Measurements from ENCODE around the gene ARFIP1. TPM values are rescaled to one million over a fixed set of nuclear protein-coding genes. Genes with fewer than 3 reads are reported as not detected.

The ARFIP1 gene
- total RNA-seq, 2 experiments from 2014 or later: 5.0 to 5.1 TPM

DNA sequence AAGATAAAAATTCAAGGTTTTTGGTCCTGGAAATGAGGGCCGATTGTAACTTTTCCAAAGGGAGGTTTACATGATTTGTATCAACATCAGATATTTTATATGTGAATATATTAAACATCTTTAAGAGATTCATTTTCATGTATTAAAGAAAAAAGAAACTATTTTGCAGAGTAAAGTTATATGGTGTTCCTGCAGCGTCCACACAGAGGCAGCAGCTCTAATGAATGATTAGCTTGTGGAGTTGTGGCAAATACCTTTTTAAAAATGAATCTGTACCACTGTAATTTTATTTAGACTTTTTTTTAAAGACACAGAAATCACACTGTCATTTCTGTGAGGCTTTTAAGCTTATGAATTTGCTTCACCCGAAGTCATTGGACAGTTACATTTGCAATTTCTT, 130.8 kb downstream of the ARFIP1 start:
- peaks cover 11% of the 10 kb centered on the region for H3K36me3 Mint-ChIP-seq (ENCODE audit: low read depth)
- intact Hi-C loops (cut with micrococcal nuclease): no loop called here
- no peaks in the 10 kb centered on the region for H3K27me3 Mint-ChIP-seq (ENCODE audit: low read depth)
- no peak overlapping the region for H3K27ac Mint-ChIP-seq
- no peaks in the 10 kb centered on the region for H3K4me1 Mint-ChIP-seq (ENCODE audit: low read depth)
- no peaks in the 10 kb centered on the region for H3K9me3 Mint-ChIP-seq
- CTCF ChIA-PET: interaction anchor here (0.6 to 1.2 kb wide), 2 partner anchors 175 to 176 kb away, joined by 3 to 4 read pairs; no protein-coding TSS in a partner anchor
- DNase-seq: no peak
- H3K4me3 Mint-ChIP-seq: no peak overlapping the region

- DNase-seq: no peak
- H3K27me3 Mint-ChIP-seq (ENCODE audit: low read depth): peaks cover 3% of the 10 kb centered on the region
- intact Hi-C loops (cut with micrococcal nuclease): no loop called here
- no peaks in the 10 kb centered on the region for H3K4me1 Mint-ChIP-seq (ENCODE audit: low read depth)
- no peak overlapping the region for H3K4me3 Mint-ChIP-seq
- peaks cover 22% of the 10 kb centered on the region for H3K36me3 Mint-ChIP-seq (ENCODE audit: low read depth)
- CTCF ChIA-PET: interaction anchor here (0.7 to 0.9 kb wide), 2 partner anchors 13 to 177 kb away, joined by 3 read pairs; no protein-coding TSS in a partner anchor
- H3K9me3 Mint-ChIP-seq: peaks cover 16% of the 10 kb centered on the region
- H3K27ac Mint-ChIP-seq: no peak overlapping the region
Measured at GRCh38 chr4:152917543-152918395, 138.0 kb downstream of the ARFIP1 start.

DNA sequence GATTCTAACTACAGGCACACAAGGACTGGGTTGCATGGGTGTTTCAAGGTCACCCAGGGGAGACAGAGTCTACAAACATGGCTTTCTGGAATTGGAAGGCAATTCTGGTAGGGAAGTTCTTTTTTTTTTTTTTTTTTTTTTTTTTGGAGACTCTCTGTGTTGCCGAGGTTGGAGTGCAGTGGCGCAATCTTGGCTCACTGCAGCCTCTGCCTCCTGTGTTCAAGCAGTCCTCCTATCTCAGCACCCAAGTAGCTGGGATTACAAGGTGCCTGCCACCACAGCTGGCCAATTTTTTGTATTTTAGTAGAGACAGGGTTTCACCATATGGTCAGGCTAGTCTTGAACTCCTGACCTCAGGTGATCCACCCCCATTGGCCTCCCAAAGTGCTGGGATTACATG, 140.1 kb downstream of the ARFIP1 start:
- H3K27ac Mint-ChIP-seq: no peak overlapping the region
- peaks cover 3% of the 10 kb centered on the region for H3K27me3 Mint-ChIP-seq (ENCODE audit: low read depth)
- H3K4me3 Mint-ChIP-seq: no peak overlapping the region
- H3K9me3 Mint-ChIP-seq: peaks cover 16% of the 10 kb centered on the region
- H3K36me3 Mint-ChIP-seq (ENCODE audit: low read depth): peaks cover 22% of the 10 kb centered on the region
- CTCF ChIA-PET: no interaction called here
- intact Hi-C loops (cut with micrococcal nuclease): no loop called here
- no peaks in the 10 kb centered on the region for H3K4me1 Mint-ChIP-seq (ENCODE audit: low read depth)
- no peak for DNase-seq

GRCh38 chr4:152920768-152921167, 141.0 kb downstream of the ARFIP1 start:
- Mint-ChIP-seq H3K4me3 (no peak overlapping the region), H3K36me3 (ENCODE audit: low read depth) (peaks cover 22% of the 10 kb centered on the region), H3K27ac (no peak overlapping the region), H3K9me3 (peaks cover 16% of the 10 kb centered on the region), H3K27me3 (ENCODE audit: low read depth) (peaks cover 3% of the 10 kb centered on the region), H3K4me1 (ENCODE audit: low read depth) (no peaks in the 10 kb centered on the region)
- DNase-seq: no peak
- intact Hi-C loops (cut with micrococcal nuclease): no loop called here
- CTCF ChIA-PET: no interaction called here

DNA sequence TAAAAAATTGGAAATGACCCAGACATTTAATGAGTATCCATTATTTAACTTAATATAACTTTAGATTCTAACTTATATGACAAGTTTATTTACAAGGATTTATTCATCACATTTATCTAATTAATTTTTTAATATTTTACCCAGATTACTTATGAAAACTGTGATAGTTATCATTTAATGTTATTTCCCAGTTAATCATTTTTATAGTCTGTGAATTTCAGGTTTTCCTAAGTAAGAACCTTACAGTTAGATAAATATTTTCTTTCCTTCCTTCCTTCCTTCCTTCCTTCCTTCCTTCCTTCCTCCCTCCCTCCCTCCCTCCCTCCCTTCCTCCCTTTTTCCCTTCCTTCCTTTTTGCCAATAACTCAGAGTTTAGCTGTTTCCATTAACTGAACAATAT, 141.5 kb downstream of the ARFIP1 start:
- CTCF ChIA-PET: no interaction called here
- H3K9me3 Mint-ChIP-seq: peaks cover 16% of the 10 kb centered on the region
- no peak for DNase-seq
- intact Hi-C loops (cut with micrococcal nuclease): no loop called here
- no peaks in the 10 kb centered on the region for H3K4me1 Mint-ChIP-seq (ENCODE audit: low read depth)
- no peak overlapping the region for H3K27ac Mint-ChIP-seq
- H3K27me3 Mint-ChIP-seq (ENCODE audit: low read depth): peaks cover 3% of the 10 kb centered on the region
- H3K36me3 Mint-ChIP-seq (ENCODE audit: low read depth): peaks cover 22% of the 10 kb centered on the region
- H3K4me3 Mint-ChIP-seq: no peak overlapping the region

GRCh38 chr4:152925851-152926250, 146.1 kb downstream of the ARFIP1 start:
- CTCF ChIA-PET: no interaction called here
- peaks cover 10% of the 10 kb centered on the region for H3K27me3 Mint-ChIP-seq (ENCODE audit: low read depth)

GRCh38 chr4:152926959-152927358, 147.2 kb downstream of the ARFIP1 start:
- Mint-ChIP-seq H3K9me3 (no peaks in the 10 kb centered on the region), H3K4me1 (ENCODE audit: low read depth) (no peaks in the 10 kb centered on the region), H3K27me3 (ENCODE audit: low read depth) (peaks cover 9% of the 10 kb centered on the region), H3K27ac (no peak overlapping the region), H3K36me3 (ENCODE audit: low read depth) (peaks cover under 1% of the 10 kb centered on the region), H3K4me3 (no peak overlapping the region)
- intact Hi-C loops (cut with micrococcal nuclease): no loop called here
- CTCF ChIA-PET: no interaction called here
- DNase-seq: no peak

More at GRCh38 chr4:152925851-152926250, 146.1 kb downstream of the ARFIP1 start:
- intact Hi-C loops (cut with micrococcal nuclease): no loop called here
- H3K36me3 Mint-ChIP-seq (ENCODE audit: low read depth): peaks cover 6% of the 10 kb centered on the region
- peaks cover 5% of the 10 kb centered on the region for H3K9me3 Mint-ChIP-seq
- no peak overlapping the region for H3K4me3 Mint-ChIP-seq
- H3K27ac Mint-ChIP-seq: no peak overlapping the region
- DNase-seq: no peak
- no peaks in the 10 kb centered on the region for H3K4me1 Mint-ChIP-seq (ENCODE audit: low read depth)

DNA sequence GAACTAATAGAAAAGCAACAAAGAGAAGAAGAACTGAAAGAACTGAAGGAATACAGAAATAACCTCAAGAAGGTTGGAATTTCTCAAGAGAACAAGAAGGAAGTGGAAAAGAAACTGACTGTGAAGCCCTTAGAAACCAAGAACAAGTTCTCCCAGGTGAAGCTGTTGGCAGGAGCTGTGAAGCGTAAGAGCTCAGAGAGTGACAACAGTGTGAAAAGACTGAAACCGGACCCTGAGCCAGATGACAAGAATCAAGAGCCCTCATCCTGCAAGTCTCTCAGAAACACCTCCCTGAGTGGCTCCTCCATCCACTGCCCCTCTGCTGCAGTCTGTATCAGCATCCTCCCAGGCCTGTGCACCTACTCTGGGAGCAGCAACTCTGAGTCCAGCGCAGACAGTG, 148.0 kb downstream of the ARFIP1 start:
- peaks cover 8% of the 10 kb centered on the region for H3K27me3 Mint-ChIP-seq (ENCODE audit: low read depth)
- H3K27ac Mint-ChIP-seq: no peak overlapping the region
- H3K9me3 Mint-ChIP-seq: no peaks in the 10 kb centered on the region
- CTCF ChIA-PET: no interaction called here
- H3K4me3 Mint-ChIP-seq: no peak overlapping the region
- H3K36me3 Mint-ChIP-seq (ENCODE audit: low read depth): no peaks in the 10 kb centered on the region
- DNase-seq: no peak
- H3K4me1 Mint-ChIP-seq (ENCODE audit: low read depth): no peaks in the 10 kb centered on the region
- intact Hi-C loops (cut with micrococcal nuclease): no loop called here

DNA sequence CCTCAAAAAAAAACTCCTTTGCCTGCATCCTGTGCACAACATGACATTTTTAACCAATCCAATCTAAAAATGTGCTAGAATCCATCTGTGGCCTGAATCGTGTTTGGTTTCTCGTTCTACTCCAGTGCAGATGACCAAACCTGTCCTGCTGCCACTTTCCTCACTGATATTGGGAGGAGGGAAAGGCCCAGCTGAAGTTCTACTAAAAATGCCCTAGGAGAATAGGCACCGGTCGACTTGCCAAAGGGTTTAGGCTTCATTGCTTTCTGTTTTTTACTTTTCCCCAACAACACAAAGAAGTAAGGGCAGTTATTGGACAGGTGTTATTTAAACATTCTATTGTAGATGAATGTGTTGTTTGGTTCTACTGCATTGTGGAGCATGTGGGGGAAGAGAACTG, 148.5 kb downstream of the ARFIP1 start:
- no peaks in the 10 kb centered on the region for H3K4me1 Mint-ChIP-seq (ENCODE audit: low read depth)
- CTCF ChIA-PET: no interaction called here
- no peaks in the 10 kb centered on the region for H3K9me3 Mint-ChIP-seq
- intact Hi-C loops (cut with micrococcal nuclease): no loop called here
- no peaks in the 10 kb centered on the region for H3K36me3 Mint-ChIP-seq (ENCODE audit: low read depth)
- H3K4me3 Mint-ChIP-seq: no peak overlapping the region
- no peak for DNase-seq
- peaks cover 8% of the 10 kb centered on the region for H3K27me3 Mint-ChIP-seq (ENCODE audit: low read depth)
- no peak overlapping the region for H3K27ac Mint-ChIP-seq

- H3K27ac Mint-ChIP-seq: no peak overlapping the region
- peaks cover 2% of the 10 kb centered on the region for H3K4me1 Mint-ChIP-seq (ENCODE audit: low read depth)
- H3K27me3 Mint-ChIP-seq (ENCODE audit: low read depth): peaks cover 20% of the 10 kb centered on the region
- DNase-seq: no peak
- H3K9me3 Mint-ChIP-seq: no peaks in the 10 kb centered on the region
- H3K4me3 Mint-ChIP-seq: no peak overlapping the region
- no peaks in the 10 kb centered on the region for H3K36me3 Mint-ChIP-seq (ENCODE audit: low read depth)
- intact Hi-C loops (cut with micrococcal nuclease): no loop called here
- CTCF ChIA-PET: interaction anchor here (0.9 kb wide), 1 partner anchor 14 kb away, joined by 5 read pairs; no protein-coding TSS in a partner anchor
Measured at GRCh38 chr4:152929888-152930287, 150.1 kb downstream of the ARFIP1 start.

DNA sequence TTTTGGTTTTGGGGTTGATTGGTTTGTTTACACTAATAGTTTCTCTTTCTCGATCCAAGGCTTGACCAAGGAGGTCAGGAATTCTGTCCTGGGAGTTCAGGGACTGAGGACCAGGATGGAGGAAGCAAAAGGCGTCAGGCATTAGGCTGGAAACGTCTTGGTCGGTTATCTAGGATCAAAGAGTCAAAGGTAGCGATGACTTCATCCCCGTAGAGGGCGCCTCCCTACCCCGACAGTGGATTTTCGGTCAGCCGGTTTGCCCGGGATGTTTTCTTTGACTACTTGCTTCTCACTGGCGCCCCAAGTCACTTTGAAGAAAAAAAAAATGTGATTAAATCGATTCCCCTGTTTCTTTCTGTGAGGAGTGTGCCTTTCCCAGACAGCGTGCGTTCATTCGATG, 155.4 kb downstream of the ARFIP1 start:
- H3K36me3 Mint-ChIP-seq (ENCODE audit: low read depth): no peaks in the 10 kb centered on the region
- peaks cover 16% of the 10 kb centered on the region for H3K4me1 Mint-ChIP-seq (ENCODE audit: low read depth)
- H3K4me3 Mint-ChIP-seq: peak overlapping the region; percentile 65
- CTCF ChIA-PET: interaction anchor here (1.0 to 2.3 kb wide), 4 partner anchors 21 to 193 kb away, joined by 3 to 6 read pairs (median 4); no protein-coding TSS in a partner anchor
- no peak overlapping the region for H3K27ac Mint-ChIP-seq
- H3K9me3 Mint-ChIP-seq: no peaks in the 10 kb centered on the region
- intact Hi-C loops (cut with micrococcal nuclease): loop anchor here (1.0 kb wide), 2 partner anchors 148 to 156 kb away; partner anchors contain the start of genes ARFIP1 and TIGD4
- H3K27me3 Mint-ChIP-seq (ENCODE audit: low read depth): peaks cover 39% of the 10 kb centered on the region
- peak; percentile 65 for DNase-seq

- H3K36me3 Mint-ChIP-seq (ENCODE audit: low read depth): no peaks in the 10 kb centered on the region
- H3K27ac Mint-ChIP-seq: no peak within 1 kb of the TSS
- peaks cover 16% of the 10 kb centered on the region for H3K4me1 Mint-ChIP-seq (ENCODE audit: low read depth)
- intact Hi-C loops (cut with micrococcal nuclease): loop anchor here (1.0 to 2.0 kb wide), 4 partner anchors 87 to 192 kb away; partner anchors contain the start of genes ARFIP1 and TIGD4
- H3K27me3 Mint-ChIP-seq (ENCODE audit: low read depth): peaks cover 42% of the 10 kb centered on the region
- no peaks in the 10 kb centered on the region for H3K9me3 Mint-ChIP-seq
- peak; percentile 31 for DNase-seq
- CTCF ChIA-PET: interaction anchor here (1.0 to 2.3 kb wide), 5 partner anchors 21 to 192 kb away, joined by 3 to 9 read pairs (median 5); no protein-coding TSS in a partner anchor
- peak within 1 kb of the TSS; percentile 65 for H3K4me3 Mint-ChIP-seq
Measured at GRCh38 chr4:152935631-152936445, 156.1 kb downstream of the ARFIP1 start, which contains the start of gene FHDC1. FHDC1 (plus strand) TSS chr4:152936323; CDS start chr4:152943058, 6,735 bp downstream.
